ENCODE measurements around the gene BCL2L14.

The BCL2L14 gene

DNA sequence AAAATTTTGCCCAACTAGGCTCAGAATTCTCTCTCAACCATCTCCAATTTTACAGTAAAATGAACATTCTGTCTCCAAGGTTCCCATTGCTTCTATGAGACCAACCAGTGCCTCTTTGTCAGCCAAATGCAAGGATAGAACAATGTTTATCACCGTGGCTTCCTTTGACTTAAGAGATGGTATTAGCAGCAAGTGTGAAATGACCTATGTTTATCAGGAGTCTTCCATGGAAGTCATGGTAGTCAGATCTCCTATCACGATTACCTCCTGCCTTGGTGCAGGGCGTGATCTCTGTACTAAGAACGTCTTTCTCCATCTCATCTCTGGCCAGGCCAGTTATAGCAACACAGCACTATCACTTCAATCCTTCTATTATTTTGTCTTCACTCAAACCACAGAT is 6.1 kb upstream of the BCL2L14 start:
- DNase-seq, result no peak

DNA sequence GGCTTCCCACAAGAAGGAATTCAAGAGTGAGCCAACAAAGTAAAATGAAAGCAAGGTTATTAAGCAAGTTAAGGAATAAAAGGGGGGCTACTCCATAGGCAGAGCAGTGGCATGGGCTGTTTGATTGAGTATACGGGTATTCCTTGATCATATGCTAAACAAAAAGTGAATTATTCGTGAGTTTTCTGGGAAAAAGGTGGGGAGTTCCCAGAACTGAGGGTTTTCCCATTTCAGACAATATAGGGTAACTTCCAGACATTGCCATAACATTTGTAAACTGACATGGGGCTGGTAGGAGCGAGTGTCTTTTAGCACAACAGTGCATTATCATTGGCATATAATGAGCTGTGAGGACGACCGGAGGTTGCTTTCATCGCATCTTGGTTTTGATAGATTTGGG is 2.0 kb upstream of the BCL2L14 start:
- DNase-seq, result no peak

DNA sequence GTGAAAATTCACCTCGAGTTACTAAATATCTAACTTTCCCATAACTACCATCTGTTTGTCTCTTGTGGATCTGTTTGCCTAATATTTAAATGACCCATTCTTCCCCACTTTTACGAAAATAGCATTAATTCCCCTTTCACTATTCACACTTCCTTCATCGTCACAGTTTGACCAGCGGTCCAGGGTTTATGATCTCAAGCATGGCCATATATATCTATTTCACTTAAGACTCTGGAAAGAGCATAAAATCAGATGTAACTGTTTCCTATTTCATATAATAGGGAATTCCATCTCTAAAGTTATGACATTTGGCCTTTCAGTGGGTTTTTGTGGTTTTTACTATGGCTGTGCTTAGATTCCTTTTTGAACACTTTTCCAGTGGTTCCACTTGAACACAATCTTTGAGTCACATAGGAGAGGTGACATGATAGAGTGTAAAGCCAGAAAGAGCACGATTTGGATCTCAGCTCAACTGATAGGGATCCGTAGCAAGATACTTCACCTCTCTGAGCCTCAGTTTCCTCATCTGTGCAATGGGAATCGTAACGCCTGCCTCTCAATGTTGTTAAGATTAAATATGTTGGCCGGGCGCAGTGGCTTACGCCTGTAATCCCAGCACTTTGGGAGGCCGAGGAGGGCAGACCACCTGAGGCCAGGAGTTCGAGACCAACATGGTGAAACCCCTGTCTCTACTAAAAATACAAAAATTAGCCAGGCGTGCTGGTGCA is 754 bp upstream of the BCL2L14 start:
- DNase-seq, result no peak

DNA sequence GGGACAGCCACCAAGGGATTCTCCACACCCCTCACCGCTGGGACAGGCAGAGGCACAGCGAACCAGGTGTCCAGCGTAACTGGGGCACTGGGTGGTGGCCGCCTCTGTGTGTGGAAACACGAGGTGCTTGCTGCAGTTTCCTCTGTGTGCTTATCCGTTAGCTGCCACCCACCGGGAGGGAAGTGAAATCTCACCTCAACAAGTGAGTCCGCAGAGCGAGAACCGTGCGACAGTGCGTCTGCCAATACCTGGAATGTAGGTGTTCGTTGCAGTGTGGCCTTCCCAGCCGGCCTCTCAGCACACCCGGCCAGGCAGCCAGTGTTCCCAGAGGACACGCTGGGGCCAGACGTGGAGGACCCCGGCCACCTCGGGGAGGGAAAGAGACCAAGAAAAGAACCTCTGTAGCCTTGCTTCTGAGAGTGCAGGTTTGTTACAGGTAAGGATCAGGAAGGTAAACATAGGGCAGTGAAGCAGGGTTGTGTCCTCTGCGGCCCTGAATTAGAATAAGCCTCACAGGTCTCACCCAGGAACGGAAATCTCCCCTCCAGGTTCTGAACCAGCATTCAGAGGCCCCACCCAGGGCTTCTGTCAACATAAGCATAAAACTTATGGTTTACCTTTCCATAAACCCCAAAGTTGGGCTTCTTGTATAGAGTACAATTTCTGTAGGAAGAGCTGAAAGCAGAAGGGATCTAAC is 1.5 kb downstream of the BCL2L14 start:
- DNase-seq, result no peak

DNA sequence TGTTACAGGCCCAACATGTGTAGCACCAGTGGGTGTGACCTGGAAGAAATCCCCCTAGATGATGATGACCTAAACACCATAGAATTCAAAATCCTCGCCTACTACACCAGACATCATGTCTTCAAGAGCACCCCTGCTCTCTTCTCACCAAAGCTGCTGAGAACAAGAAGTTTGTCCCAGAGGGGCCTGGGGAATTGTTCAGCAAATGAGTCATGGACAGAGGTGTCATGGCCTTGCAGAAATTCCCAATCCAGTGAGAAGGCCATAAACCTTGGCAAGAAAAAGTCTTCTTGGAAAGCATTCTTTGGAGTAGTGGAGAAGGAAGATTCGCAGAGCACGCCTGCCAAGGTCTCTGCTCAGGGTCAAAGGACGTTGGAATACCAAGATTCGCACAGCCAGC is 8.6 kb downstream of the BCL2L14 start:
- DNase-seq, result peak; percentile 67

DNA sequence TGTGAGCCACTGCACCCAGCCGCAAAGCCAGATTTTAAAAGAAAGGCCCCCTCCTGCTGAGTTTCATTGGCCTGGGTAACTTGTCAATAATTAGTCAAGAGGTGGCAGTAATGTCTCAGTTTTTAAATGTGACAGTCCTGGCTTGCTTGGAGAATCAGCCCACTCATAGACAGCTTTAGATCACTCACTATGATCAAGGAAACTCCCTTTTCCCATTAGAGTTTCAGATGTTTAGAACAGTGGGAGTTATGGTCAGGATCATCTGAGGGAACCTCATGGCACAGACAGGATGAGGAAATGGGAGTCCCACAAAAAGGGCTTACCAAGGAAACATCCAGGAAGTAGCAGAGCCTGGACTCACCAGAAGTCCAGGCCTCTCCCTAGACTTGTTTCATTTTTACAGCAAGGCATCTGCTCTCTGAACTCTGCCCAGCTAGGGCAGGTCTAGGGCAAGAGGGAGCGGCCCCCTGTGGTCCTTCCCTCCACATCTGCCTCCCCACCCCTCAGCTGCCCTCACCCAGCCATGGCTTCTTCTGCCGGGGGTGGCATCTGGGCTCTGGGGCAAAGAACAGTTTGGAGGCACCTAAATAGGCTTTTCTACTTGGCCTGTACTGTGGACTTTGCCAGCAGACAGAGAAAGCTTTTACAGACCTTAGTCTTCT is 11.2 kb downstream of the BCL2L14 start:
- DNase-seq, result peak; percentile 60

DNA sequence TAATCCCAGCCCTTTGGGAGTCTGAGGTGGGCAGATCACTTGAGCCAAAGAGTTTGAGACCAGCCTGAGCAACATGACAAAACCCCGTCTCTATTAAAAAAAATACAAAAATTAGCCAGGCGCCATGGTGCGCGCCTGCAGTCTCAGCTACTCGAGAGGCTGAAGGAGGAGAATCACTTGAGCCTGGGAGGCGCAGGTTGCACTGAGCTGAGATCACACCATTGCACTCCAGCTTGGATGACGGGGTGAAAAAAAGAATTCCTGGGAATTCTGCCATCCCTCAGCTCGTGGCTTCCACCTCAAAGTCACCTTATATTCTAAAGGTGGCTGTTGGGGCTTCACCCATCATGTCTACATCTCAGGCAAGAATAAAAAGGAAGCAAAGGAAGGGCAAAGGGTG is 12.9 kb downstream of the BCL2L14 start:
- DNase-seq, result no peak

DNA sequence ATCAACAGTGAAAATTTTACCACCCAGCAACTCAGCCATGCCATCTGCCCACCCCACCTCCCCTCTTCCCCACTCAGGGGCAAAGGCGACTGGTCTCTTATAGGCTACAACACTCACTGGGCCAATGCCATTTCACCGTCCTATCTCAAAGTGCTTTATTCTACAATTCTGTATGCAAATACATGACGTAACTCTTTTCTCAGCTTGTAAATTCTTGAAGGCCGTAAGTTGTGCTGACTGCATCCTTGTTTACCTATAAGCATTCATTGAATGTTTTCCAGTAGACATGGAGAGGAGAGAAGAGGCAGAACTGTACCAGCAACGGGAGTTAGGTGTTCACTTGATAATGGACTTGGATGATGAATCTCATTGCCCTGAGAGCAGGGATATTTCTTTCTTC is 15.6 kb downstream of the BCL2L14 start:
- no peak for DNase-seq

DNA sequence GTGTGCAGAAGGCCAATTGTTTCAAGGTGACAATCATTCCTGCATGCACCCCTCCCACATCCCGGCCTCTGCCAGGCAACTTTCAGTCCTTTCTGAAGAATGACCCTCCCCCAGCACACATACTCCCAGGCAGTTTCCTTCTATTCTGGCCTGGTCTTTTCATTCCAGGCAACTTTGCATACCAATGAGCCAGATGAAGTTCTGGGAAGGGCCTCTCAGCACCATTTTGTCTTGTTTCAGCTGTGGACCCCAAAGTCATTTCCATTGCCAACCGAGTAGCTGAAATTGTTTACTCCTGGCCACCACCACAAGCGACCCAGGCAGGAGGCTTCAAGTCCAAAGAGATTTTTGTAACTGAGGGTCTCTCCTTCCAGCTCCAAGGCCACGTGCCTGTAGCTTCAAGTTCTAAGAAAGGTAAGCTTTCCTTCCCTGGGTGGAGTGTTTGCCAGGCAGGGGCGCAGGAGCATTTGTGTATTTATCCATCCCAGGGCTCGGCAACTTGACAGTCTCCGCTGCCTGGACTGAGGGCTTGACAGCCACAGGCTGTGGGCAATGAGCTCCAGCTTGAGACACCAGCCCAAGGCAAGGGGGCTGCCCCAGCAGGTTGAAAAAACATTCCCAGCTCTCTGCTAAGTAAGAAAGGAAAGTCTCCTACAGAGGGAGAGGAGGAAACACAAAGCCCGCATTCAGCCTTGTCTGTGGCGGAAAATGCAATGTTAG is 16.4 kb downstream of the BCL2L14 start:
- DNase-seq, result no peak

DNA sequence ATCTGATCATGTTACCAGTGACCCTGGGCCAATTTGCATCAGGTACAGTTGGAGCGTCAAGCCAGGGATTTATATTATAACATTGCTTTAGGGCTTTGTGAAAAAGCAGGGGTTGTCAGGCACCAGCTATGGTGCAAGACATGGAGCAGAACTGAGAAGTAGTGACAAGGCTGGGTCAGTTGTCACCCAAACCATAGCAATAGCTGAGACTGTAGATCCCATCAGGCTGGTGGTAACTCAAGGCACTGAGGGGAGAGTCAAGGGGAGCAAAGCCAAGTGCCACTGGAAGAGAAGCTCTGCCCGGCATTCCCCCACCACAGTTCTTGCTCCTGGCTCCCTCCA is 16.9 kb downstream of the BCL2L14 start:
- DNase-seq, result no peak

DNA sequence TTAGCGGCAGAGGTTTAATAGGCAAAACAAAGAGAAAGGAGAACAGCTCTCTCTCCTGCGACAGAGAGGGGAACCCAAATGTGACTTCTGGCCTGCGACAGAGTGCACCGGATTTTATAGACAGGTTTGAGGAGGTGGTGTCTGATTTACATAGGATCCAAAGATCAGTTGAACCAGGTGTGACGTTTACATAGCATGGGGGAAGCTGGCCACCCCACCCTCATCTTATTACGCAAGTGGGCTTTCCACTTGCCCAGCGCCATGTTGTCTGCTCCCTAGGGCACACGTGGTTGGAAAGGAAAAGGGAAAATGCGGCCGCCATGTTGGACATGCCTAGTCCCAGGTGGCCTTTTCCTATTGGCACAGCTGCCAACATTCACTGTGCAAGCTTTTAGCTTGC is 17.4 kb downstream of the BCL2L14 start:
- no peak for DNase-seq

DNA sequence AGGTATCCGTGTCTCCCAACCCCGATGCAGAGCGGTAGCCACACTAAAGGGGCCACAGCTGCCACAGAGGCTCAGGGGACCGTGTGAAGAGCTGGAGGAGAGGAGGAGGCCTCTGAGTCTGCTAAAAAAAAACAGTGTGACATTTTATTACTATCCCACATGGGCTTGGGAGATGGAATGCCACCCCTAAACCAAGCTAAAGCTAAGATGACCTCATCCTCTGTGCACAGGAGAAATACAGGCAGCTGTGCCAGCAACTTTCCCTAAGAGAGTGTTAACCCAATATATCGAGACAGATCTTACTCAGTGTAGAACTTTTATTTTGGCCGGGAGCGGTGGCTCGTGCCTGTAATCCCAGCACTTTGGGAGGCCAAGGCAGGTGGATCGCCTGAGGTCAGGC is 18.0 kb downstream of the BCL2L14 start:
- peak; percentile 20 for DNase-seq

DNA sequence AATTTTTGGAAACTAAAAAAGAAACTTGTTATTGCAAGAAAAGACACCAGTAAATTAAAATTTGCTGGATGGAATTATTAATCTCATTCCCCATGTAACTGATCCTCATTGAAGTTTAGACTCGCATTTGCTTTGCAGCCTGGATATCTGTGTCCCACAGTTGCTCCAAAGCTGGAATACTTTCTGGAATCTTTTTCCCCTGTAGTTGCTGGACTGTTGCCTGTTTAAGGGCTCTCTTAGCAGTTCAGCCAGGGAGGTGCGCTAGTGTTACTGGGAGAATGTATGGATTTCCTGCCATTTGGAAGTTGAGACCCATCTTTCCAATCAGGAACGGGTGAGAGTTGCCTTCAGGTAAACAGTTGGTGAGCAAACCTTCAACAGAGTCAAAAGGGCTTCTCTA is 20.3 kb downstream of the BCL2L14 start:
- DNase-seq, result no peak

DNA sequence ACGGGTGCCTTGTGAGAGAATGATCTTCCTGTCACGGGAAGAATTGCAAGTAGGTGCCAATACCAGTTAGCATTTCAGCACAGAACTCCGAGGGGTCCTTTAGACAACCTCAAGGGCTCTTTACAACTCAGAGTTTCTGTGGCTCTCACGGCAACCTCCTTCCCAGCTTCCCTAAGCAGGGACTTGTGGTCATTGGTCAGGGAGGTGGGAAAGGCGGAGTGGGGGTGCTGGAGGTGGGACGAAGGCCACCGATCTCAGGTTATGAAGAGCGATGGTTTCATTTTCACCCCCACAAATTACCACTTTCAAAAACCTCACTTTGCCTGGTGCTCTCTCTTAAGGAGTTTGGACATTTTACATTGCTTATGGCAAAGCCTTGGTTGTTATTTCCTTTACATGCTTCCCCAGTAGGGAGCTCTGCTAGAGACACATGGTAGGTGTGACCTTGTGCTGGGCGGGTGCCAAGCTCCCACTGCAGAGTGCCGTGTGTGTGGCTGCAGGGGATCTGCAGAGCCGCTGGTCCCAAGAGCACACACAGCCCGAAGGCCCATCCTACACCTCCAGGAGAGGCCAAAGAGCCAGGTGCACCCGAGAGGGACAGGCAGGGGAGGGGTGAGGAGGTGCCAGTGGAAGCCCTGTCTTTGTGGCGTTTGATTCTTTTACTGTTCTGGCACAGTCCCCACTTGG is 21.4 kb downstream of the BCL2L14 start:
- no peak for DNase-seq

DNA sequence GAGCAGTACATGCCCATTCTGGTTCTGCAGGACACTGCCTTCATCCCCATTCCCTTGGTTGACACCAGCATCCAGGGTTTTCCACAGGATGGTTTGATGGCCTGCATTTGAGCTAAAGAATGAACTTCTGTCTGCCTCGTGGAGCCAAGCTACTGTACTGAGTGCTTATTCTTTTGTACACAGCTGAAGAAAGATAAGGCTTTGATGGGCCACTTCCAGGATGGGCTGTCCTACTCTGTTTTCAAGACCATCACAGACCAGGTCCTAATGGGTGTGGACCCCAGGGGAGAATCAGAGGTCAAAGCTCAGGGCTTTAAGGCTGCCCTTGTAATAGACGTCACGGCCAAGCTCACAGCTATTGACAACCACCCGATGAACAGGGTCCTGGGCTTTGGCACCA is 23.7 kb downstream of the BCL2L14 start:
- DNase-seq, result no peak

DNA sequence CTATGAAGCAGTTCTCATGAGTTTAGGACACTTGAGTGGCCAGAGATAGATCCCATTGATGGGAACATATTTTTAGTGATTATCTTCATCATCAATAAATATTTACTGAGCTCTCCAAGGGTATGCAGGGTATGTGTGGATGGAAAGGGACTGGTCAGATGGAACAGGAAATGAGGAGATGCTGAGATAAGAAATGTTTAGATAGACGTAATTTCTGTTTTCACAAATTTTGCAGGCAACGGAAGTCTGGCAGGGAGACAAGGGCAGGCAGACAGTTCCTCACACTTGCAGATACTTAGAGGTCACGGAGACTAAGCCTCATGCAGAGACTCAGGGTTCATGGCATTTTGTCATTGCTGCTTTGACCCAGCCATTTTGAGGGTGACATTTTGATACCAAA is 24.3 kb downstream of the BCL2L14 start:
- DNase-seq, result peak; percentile 31

DNA sequence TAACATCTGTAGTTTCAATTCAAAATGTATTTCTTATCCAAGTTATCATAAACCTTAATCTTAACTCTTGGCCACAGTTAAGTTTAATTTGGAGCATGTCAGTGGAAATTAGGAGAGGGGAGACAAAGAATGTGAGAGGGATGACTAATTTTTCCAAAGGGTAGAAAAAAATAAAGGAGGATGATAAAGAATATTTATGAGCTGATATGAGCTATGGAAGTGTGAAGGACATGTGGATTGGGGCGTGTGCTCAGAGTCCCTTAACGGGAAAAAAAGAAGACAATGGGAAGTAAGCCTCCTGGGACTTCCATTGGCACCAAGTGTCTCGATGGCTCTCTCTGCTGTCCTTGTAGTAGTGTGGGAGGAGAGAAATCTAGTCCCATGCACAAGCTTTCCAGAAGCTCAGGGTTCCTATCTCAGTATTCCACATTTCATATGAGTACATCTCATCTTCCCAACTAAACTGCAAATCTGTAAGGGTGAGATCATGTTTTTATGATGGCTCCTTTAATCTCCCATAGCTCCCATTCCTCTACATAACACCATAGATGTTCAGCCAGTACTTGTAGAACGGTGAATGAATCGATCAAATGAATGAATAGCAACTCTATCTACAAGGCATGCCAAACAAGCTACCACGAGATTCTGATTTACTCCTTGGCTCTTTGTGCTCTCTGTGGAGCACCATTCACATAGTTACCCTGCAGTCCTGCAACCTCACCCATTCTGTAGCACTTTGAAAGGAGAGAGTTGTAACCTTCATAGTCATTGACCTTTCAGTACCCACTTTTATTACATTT is 27.4 kb downstream of the BCL2L14 start:
- DNase-seq, result no peak

DNA sequence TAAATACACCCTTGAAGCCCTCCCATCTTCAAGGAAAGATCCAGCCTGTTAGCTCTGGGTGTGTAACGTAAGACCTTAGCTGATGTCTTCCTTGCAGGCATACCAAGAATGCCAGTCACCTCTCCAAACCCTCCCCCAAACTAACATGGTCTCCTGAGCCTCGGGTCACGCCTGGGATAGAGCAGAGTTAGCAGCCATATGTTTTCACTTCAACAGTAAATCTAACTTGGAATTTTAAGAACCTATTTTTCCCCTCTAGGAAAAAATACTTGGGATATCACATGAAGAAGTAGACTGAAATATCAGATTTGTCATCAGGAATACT is 27.9 kb downstream of the BCL2L14 start:
- no peak for DNase-seq

DNA sequence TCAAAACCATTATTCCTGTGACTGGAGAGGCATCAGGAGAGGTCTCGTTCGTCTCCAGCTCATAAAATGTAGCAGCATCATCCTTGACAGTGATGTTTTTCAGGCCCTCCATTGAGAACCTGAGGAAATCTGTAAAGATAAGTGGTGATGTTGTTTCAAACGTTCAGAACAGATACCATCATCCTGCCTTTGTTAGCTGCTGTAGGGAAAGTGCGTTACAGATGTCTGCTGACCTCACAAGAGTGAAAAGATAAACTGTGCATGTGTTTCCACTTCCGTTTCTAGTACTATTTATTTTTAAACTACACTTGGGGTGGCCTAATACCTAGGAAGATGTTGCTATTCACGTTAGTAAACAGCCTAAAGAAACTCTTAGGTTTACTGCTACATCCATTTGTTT is 28.4 kb downstream of the BCL2L14 start:
- no peak for DNase-seq

DNA sequence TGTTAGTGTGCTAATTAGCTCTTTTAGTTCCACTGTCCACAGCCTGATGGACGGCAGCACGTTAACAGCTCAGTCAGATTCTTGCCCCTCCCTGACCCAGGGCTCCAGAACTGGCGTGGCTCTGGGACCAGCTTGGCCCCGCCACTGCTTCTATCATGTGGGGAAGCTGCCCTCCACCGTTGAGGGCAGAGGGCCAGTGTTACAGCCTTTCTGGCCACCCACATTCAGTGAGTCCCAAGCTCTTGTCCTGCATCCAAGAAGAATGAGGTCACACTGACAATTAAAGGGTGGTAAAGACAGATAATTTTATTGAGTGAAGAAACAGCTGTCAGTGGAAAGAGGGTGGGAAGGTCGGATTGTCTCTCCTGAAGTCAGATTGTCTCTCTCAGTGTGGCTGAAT is 36.9 kb downstream of the BCL2L14 start:
- DNase-seq, result no peak

DNA sequence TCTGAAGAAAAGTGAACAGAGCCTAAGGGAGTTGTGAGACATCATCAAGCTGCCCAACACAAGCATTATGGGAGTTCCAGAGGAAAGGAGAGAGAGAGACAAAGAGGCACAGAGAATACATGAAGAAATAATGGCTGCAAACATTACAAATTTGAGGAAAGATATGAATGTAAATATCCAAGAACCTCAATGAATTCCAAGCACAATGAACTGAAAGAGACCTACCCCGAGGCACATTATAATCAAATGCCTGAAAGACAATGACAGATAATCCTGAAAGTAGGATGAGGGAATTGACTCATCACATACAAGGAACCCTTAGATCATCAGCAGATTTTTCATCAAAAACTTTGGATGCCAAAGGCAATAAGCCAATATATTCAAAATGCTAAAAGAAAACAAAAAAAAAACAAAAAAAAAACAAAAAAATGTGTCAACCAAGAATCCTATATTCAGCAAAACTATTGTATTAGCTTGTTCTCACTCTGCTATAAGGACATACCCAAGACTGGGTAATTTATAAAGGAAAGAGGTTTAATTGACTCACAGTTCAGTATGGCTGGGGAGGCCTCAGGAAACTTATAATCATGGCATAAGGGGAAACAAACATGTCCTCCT is 37.8 kb downstream of the BCL2L14 start:
- no peak for DNase-seq
